OCI-LY7 (cell line): ENCODE measurements around the gene ATXN1.

Source experiments
- CTCF ChIP-seq: fragments of 200-600 bp; sonication (generic); conservative IDR thresholded peaks from 2 replicates; pipeline ENCODE4 v1.5.1; 2014; ENCODE audit warnings: mild to moderate bottlenecking, antibody characterized with exemption, low read length, moderate library complexity, mixed read lengths
- EZH2phosphoT487 ChIP-seq: fragments of 200-600 bp; sonication (generic); IDR thresholded peaks from 2 replicates; pipeline ENCODE4 v1.6.1; 2018; ENCODE audit warnings: low read depth, borderline replicate concordance, mild to moderate bottlenecking, mixed run types, antibody characterized with exemption, low read length, moderate library complexity, mixed read lengths

GRCh38 chr6:16676376-16676775 is 84.9 kb downstream of the ATXN1 start:
- TF ChIP-seq CTCF: no peak
- TF ChIP-seq EZH2phosphoT487: no peak
